AG20443 (cell line): ENCODE results near the gene KCNMA1.
"Not testable (repeated sequence)": the region's sequence is repeated elsewhere in the genome, so short reads cannot be mapped to it uniquely, and the experiment has no call there.

Experiments used
- DNase-seq: peaks from one replicate; pipeline ENCODE4 v3.0.0; 2012; ENCODE audit warnings: low spot score, mixed read lengths

Gene KCNMA1

DNA sequence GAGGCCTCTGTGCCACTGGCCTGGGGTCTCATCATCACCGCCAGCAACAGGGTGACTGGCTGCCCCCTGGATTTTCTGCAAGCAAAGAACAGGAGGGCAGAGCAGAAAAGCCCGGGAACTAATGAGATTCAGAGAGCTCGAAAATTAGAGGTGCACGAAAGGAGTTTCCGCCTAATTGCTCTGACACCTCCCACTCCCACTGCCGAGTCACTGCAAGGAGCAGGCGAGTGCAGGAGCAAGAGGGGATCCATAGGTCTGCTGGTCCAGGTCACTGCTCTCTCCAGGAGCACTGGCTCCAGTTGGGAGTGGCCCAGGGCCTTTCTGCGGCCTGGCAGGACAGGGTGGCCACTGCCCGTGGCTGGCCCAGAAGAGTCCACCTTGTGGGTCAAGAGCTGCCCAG, 276.2 kb downstream of the KCNMA1 start:
- DNase-seq, result no peak

DNA sequence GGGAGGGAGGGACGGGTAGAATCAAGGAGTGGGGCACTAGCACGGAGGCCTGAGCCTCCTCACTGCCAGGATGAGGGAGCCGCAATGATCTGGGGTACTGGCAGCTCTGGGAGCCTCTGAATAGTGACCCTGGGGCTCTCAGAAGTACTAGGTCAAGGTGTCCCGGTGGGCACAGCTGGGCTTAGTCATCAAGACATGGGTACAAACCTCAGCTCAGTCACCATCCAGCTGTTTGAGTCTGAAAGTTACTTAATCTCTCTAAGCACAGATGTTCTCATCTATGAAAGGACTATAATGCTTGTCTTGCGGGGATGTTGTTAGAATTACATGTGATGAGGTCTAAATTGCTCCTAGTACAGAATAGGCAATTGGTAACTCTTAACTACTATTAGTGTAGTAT, 276.8 kb downstream of the KCNMA1 start:
- DNase-seq, result no peak

DNA sequence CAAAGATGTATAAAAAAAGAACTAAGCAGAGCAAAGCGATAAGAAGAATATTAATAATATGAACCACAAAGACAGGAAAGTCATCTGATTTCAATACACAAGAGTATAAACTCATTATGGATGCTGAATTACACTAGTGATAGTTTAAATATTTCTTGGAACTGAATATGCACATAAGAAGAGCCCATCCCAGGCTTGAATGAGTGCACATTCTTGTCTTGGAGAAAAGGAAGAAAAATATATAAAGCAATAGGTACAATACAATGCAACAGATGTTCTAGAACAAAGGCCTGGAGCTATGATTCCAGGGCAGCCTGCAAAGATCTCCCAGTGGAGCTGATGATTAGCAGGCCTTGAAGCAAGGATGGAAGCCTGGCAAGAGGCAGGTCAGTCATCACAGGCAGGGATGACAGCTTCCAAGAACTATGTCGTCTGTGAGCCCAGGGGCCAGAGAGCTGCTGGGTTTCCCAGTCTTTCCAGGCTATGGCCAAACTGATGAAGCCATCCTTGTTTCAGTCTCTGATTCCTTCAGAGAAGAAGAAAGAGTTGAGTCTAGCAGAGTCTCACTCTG, 277.6 kb downstream of the KCNMA1 start:
- peak; percentile 57 for DNase-seq

DNA sequence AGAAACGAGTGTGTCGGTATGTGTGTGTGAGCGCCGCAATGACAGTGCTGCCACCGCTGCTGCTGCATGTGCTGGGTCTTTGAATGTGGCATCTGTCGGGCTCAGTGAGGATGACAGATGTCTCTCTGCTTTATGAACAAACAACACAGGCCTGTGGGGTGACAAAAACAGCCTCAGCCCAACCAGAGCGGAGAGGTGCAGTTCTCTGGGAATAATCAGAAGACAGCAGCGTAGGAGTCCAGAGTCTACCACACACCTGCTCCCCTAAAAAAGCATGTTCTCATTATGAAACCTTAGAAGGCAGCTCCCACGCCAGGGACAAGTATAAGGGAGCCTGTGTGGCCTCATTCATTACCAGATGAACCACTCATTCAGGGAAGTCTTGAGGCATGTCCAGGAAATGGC, 278.3 kb downstream of the KCNMA1 start:
- no peak for DNase-seq

DNA sequence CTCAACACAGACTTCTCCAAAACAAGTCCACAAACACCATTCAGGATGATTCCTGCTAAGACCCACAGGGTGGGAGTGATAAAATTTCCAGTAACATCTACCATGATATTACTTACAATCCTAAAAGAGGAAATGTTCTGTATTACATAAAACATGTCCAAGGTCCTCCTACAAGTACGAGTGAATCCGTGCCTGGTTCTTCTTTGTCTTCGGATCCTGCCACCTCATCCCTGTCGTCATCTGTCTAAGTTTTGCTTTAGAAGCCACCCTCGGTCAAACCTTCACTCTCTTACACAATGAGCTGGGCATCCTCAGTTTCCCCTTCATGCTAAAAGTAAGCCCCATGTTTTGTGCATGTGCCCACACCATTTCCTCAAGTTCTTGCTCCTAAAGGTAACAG, 279.0 kb downstream of the KCNMA1 start:
- DNase-seq, result no peak

DNA sequence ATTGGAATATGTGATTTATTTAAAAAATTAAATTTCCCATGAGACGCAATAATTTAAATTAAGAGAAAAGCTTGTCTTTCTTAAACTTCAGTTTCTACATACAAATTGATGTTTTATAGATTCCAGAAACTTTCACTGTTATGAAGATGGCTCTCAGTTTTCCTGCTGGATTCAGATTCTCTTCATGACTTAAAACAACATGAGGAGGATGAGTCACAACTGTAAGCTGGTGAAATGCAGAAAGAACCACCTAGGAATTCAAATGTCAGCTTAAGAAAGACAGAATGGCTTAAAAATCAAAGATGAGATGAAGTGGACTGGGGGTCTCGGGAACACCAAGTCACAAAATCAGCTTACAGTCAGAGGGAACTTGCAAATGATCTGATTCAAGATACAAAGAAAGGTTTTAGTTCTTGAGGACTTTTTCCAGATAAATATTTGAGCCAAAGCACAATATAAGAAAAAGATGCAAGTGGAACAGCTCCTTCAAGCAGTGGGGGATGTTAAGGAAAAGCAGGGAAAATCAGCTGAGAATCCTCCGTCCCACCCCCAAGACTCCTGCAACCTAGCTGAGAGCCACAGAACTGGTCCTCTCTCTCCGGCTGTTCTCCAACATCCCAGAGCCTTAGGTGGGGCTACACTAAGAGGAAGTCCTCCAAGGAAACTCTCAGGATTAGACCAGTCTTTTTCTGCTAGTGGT, 279.8 kb downstream of the KCNMA1 start:
- peak; percentile 64 for DNase-seq

DNA sequence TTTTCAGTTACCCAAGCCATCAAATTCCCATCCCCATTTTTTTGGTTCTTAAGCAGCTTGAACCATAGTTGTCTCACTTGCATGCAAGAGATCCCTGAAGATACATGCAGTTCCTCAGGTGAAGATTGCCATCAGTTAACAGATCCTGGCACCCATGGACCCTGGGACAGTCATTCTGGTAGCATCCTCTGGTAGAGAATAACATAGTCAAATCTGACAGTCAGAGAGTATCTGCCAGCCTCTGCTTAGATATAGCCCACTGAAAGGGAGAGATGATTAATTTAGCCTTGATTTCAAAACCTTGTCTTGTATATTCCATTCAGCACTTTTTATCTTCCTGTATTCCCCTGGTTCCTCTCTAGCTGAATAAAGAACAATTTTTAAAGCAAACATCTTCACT, 280.4 kb downstream of the KCNMA1 start:
- DNase-seq, result no peak

DNA sequence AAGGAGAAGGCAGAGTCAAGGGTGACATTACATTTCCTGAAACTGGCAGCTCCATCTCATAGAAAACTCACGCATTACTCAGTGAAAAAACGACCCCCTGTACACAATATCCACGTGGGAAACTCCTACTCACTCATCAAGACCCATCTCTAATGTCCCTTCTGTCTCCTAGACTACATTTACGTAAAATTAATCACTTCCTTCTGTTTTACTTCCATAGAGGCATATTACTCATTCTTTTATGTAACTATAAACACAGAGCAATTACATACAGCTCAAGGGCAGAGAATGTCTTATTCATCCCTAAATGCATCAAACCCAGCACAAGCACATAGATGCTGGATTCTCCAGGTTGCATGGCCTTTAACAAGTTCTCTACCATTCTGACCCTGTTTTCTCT, 281.8 kb downstream of the KCNMA1 start:
- DNase-seq, result peak; percentile 30

DNA sequence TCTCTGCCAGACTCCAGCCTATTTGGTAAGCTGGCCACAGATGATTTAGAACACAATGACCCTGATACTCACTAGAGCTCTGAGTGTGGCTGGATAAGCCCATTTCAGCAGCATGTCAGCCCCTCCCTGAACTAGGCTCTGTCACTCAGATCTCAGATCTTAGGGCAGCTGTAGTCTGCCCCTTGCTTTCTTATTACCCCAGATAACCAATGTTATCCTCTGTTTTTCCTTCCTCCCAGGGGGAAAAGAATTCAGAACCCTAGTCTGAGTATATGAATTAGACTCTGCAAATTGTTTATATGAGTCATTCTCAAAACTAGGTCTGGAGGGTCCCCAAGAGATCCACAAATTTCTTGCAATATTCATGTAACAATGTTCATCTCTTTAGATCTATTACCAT, 286.2 kb downstream of the KCNMA1 start:
- peak; percentile 22 for DNase-seq

DNA sequence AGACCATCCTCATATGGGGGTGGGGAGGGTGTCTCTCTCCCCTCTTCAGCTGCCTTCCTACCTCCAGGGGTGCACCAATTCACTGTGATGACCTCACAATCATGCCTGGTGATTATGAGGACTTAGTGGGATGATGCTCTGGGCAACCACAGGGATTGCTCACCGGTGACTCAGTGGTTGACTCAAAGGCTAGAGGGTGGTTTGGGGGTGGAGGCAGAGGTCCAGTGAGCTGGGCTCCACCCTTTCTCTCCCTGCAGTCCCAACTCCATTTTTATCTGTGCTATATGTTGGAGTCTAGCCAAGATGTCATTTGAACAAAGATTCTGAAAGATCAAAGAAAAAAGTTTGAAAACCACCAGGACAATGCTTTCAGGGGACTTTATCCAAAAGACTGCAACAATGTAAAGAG, 286.9 kb downstream of the KCNMA1 start:
- DNase-seq, result peak; percentile 98

DNA sequence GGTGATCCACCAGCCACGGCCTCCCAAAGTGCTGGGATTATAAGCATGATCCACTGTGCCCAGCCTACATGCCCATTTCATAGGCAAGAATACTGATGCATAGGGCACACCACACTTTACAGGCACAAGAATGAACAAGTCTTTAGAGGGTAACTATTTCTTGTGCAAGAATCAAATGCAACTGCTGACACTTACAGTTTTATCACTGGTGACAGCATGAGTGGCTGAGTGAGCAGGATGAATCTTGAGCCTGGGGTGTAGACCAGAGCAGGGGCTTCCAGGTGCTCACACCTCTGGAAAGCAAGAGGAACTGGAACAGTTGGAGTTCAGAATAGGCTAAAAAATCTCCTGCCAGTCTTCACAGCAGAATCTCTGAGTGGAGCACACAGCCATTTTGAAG, 287.5 kb downstream of the KCNMA1 start:
- DNase-seq, result no peak

DNA sequence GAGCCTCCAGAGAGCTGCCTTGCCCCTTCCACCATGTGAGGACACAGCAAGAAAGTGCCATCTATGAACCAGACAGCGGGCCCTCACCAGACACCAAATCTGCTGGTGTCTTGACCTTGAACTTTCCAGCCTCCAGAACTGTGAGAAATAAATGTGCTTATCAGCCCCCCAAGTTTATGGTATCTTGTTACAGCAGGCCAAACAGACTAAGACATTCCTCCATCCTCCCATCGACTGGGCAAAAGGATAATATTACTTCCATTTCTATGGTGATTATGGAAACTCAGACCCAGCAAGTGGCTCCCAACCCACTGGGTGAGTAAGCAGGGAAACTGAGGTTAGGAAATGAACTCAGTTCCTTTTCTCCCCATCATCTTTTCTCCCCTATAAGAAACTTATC, 288.4 kb downstream of the KCNMA1 start:
- no peak for DNase-seq

DNA sequence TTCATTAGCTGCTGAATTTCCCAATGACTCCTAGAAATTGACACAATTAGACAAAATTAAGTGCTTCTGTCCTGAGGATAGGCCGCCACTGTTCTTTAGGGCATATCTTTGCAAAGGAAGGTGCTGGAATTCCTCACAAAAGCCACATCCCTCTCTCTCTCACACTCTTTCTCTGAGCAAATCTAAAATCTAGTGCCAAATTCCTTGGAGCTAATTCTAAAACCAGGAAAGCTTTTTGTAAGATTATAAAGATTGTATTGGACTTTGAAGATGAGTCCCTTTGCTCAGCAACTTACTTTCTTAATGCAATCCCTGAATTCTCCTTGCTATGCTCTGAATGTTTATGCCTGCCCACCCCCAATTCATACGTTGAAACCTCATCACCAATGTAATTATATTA, 288.9 kb downstream of the KCNMA1 start:
- DNase-seq, result peak; percentile 29

DNA sequence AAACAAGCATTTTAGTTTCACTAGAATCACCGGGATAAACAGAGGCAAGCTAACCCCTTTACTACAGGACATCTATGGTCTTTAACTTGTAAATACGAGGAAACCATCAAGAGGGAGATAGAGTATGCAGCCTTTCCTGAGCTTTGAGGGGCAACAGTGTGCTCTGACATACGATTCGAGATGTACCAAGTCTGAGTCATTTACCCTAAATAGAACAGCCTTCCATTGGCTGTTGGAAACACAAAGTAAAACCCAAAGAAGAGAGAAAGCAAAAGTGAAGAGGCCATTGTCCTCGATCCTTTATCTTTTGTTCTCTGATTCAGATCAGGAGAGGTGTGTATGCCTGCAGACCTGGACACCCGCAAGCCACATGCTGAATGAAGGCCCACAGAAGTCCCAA, 289.5 kb downstream of the KCNMA1 start:
- DNase-seq, result no peak

DNA sequence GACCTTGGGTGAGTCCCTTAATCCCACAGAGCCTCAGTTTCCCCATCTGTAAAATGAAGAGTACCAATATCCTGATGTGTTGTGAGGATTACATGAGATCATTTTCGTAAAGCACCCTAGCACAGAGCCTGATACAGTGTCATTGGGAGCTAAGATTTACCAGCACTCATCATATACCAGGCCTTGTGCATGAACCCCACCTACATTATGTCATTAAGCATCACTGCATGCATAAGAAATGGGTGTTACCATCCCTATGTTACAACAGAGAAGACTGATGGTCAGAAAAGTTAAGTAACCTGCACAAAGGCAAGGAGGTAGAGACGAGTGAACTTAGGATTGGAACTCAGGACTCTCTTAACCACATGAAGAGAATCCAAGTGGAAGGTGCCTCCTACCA, 290.6 kb downstream of the KCNMA1 start:
- no peak for DNase-seq

DNA sequence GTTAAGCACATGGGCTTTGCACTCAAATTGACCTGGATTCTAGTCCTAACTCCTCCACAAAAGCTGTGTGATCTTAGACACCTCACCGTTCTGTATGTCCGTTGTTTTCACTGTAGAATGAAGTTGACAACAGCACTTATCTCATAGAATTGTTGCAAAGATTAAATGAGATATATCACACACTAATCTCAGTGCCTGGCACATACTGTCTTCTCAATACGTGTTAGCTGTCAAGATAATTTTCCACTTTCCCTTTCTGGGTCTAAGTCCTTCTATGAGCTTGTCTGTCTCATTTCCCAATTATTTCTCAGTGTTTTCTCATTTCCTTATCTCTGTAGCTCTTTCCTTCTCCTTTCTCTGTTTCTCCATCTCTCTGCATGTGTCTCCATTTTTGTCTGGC, 296.6 kb downstream of the KCNMA1 start:
- no peak for DNase-seq

DNA sequence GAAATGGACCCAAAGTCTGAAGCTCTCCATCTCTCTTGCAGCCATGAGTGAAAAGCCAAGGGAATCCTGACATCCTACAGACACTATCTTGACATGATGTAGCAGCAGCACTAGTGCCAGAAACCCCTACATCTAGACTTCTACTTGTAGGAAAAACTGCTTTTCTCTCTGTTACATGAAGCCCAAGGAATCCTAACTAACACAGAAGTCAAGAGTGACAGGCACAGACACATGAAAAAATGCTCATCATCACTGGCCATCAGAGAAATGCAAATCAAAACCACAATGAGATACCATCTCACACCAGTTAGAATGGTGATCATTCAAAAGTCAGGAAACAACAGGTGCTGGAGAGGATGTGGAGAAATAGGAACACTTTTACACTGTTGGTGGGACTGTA, 297.7 kb downstream of the KCNMA1 start:
- not testable (repeated sequence) for DNase-seq

DNA sequence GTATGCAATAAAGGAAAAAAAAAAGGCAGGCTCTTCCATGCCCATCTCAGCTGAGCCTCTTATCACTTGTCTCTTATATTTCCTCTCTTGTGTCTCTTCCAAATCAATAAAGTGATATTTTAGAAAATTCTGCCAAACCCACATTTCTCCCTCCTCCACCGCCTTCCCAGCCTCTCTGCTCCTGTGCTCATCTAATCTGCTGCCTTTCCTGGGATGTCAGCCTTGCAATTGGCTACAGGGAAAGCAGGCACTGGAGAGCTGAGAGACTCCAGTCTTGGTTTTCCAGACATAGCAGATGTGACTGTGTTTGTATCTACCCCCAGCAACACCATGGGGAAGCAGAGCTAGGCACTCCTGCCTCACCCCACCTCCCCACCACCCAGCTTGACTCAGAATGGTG, 298.4 kb downstream of the KCNMA1 start:
- DNase-seq, result no peak

DNA sequence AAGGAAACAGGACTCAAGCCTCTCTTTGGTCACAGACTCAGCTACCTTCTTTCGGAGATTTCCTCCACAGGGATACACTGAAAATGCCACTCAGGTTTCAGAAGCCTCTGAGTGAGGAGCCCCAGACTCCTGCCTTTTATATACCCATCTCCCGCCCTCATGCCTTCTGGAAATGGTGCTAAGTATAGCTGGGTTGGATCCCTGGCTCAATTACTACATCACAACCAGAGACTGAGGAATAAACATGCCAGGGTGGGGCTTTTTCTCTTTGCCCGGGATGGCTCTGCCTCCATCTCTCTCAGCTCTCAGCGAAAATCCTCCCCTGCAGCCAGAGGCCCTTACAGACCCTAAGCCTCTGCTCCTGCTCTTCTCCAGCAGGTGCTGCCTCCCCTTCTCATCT, 299.5 kb downstream of the KCNMA1 start:
- DNase-seq, result no peak

DNA sequence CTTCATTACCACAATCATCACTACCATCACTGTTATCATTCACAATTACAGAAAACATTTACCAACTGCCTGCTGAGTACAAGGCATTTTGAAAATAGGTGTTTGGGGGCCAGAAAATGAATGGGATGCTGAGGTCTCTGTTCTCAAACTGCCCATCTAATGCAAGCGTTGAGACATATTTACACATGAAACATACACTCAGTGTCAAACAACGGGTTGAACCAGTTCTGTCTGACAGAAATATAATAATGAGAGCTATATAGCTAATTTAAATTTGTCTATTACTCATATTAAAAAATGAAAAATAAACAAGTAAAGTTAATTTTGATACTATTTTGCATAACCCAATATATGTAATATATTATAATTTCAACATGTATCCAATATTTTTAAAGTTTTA, 303.1 kb downstream of the KCNMA1 start:
- no peak for DNase-seq

DNA sequence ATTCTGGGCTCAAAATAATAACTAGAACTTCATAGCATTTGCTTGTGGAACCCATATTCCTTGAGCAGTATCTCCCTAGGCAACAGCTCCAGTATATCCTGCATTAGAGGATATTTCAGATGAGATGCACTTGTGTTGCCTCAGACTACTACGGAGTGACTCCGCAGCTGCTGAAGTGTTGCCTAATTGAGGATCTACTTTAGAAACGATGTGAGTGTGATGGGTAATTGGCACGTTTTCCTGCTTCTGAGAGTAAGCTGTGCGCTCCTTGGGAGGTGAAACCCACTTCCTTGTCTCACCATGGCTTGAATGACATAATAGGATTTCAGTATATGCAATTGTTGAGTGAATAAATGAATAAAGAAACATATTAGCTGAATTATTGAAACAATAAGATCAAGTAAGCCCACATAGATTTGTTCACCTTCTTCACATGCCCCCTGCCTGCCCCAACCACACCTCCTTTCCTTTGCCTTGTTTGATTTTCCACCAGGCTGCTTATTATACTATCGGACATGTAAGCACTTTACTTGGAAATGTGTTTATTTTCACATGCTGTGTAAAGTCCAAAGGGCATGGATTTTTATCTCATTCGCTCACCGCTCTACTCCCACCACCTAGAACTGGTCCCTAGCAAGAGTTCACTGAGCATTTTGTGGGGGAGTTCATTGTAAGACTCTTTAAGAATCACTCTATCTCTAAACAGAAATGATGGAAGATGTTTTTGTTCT, 303.8 kb downstream of the KCNMA1 start:
- DNase-seq, result no peak

DNA sequence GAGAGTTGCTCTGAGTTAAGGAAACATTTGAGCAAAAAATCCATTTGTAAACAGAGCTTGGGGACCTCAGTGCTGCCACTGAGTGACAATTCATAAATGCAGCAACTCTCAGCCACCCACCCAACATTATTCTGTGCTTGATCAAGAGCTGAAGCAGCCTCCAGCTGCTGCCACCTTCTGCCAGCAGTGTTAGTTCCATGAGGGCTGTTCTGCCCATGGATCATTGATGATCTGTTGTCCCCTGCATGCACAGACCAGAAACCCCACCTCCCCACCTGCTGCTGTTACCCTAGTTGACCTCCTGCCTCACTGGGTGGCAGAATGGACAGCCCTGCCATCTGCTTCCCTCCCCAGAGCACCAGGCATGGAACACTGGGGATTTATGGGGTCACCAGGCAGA, 305.4 kb downstream of the KCNMA1 start:
- DNase-seq, result no peak

DNA sequence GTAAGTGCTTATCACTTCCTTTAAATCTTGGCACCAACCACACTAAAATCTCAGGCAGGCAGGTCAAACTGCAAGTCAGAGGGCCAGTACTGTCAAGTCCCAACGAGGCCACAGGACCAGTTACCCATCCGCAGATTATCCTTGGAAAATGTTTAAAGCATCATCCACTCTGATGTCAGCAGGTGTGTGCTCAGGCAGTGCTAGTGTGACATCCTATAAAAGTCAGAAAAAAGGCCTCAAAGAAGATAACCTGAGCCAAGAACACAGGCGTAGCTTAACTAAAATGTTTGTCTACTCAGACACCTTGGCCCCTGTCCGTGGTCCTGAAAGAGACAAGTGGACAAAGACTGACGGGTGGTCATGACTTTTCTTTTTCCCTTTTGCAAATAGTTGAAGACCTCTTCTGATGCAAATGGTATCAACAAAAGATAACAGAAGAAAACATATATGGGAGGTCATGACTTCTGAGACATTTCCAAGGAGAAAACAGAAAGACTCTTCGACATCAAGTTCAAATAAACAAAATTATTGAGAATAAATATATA, 309.3 kb downstream of the KCNMA1 start:
- DNase-seq, result peak; percentile 37

DNA sequence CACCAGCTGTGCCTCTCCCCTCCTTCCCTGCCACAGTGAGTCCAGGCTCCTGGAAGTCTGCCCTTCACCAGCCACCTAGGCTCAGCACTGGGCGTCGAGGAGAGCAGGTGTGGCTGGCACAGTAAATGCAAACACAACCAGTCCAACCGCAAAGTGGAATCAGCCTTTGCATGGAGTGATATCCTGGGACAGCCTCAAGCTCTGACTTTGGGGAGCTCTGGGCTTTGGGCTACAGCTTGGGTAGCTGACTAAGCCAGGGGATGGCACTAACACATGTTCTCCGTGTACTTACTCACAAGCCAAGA, 312.4 kb downstream of the KCNMA1 start:
- no peak for DNase-seq
